Globus pallidus (tissue), 1 donor: ENCODE results near the gene SLMAP.
A peak's percentile ranks its signal among the peaks of the same experiment; 100 is the strongest.

ENCODE experiments used
- DNase-seq: peaks from one replicate; pipeline ENCODE4 v3.0.0-alpha.2; 2015; ENCODE audit warnings: low spot score

The SLMAP gene

DNA sequence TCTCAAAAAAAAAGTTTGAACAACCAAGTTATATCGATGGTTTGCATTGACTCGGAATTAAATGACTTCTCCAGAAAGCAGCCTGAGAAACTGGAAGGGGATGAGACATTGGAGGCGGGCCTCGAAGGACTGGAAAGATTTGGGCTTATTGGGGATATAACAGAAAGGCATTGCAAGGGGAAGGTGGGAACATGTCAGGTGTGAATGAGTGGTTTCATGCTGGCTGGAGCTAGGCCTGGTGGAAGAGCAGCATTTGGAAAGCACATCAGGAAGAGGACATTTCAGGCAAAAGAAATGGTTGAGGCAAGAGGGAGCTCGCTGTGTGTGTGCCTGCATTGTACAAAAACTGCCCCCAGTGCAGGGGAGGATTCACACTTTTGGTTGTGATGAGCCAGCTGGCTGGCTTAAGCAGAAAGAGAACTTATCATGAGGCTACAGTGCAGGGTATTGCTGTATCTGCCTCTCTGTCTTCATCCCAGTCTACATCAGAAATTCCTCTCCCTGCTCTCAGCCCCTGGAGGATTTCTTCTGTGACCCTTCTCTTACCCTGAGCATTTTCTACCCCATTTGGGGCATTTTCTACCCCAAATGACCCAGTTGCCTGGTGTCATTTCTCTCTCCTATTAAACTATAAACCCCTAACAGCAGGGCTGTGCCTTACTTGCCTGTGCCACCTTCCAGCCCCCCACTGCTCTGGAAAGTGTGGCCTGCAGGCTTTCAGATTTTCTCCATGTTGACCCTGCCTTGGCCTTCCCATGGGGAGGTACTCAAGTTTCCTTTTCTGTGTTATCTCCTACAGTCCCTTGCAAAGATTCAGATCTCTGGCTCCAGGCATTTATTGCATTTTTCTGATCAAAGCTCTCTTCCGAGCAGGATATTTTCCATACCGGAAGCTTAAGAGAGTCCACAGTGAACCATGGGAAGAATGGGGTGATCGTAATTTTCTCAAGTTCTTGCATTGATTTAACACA lies 187.7 kb downstream of the SLMAP start:
- DNase-seq, result no peak

DNA sequence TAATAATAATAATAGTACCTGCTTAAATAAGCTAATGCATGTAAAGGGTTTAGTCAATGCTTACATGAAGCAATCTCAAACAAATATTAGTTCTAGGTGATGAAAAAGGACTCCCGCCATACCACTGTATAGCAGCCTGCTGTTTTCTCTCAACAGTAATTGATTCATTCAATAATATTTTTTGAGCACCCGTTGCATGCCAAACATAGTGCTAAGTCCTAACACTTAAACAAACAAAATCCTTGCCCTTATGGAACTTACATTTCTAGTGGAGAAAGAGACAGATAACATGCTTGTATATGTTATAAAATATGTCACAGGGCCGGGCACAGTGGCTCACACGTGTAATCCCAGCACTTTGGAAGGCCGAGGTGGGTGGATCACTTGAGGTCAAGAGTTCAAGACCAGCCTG lies 190.9 kb downstream of the SLMAP start:
- no peak for DNase-seq

DNA sequence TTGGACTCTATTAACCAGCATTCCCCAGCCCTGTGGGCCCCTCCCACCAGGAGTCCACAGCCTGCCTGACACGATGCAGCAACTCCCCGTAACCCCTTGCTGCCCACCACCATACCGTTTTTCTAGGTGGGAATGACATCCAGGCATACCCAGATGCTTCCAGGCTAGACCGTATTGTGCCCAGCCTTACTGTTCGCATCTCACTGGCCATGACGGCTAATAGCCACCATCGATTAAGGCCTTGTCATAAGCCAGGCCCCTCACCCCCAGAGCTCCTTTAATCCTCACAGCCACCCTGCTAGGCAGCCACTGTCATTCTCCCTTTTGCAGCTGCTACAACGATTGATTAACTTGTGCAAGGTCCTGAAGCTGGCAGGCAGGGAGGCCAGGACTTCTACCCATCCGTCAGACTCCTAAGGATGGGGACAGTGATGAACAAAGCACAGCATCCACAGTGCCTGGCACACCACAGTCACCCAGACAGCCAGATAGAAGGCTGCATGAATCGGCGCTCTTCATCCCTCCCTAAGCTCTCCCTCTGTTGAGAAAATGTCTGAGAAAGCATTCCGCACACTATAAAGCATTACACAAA lies 192.1 kb downstream of the SLMAP start:
- peak; percentile 58 for DNase-seq

DNA sequence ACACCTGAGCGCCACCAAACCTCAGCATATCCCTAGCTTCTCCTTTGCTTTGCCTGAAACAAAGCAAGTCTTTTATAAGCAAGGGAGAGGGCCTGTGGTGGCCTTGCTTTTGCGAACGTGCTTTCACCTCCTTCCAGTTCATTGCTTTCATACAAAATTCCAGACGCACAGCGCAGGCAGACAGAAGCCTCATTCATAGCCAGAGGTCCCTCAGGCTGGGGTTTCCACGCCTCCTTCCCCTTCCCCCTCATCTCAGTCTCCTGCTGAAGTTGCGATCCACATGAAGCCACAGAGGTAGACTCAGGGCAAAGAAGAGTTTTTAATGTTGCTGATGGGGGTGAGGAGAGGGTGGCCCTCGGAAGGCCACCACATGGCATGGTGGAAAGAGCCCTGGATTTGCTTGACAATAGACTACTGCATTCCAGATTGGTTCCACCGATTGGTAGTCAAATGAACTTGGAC lies 192.7 kb downstream of the SLMAP start:
- peak; percentile 64 for DNase-seq

DNA sequence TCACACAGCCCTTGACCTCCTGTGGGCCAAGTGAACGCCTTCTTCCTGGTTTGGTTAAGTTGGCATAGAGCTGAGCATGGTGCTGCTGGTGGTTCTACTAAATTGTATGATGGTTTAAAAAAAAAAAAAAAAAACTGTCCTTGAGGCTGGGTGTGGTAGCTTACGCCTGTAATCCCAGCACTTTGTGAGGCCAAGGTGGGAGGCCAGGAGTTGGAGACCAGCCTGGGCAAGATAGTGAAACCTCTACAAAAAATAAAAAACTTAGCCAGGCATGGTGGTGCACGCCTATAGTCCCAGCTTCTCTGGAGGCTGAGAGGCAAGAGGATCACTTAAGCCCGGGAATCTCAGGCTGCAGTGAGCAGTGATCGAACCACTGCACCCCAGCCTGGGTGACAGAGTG lies 193.2 kb downstream of the SLMAP start:
- no peak for DNase-seq

DNA sequence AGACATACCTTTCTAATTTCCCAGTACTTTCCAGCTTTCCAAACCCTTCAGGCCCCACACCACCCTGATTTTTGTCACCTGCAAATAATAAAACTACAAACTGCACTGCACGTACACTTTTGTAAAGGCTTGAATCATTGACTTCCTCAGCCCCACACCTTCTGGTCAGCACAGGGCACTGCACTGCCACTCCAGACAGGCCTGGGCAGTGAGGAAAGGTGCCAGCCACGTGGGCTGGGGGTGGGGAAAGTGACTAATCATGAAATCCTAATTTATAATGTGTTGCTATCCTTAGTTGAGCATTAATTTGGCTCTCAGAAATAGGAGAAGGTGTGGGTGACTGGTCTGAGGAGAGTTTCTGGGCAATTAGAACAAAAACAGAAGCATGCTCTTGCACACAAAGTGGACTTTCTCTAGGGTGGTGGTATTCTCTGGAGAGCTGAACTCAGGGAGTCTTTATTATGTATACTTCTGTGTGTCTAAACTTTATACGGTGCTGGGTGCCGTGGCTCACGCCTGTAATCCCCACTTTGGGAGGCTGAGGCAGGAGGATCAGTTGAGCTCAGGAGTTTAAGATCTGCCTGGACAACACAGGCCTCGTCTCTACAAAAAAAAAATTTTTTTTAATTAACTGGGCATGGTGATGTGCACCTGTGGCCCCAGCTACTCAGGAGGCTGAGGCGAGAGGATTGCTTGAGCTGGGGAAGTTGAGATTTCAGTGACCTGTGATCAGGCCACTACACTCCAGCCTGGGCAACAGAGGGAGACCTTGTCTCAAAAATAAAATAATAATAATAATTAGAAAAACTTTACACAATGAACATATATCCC lies 193.9 kb downstream of the SLMAP start:
- no peak for DNase-seq

DNA sequence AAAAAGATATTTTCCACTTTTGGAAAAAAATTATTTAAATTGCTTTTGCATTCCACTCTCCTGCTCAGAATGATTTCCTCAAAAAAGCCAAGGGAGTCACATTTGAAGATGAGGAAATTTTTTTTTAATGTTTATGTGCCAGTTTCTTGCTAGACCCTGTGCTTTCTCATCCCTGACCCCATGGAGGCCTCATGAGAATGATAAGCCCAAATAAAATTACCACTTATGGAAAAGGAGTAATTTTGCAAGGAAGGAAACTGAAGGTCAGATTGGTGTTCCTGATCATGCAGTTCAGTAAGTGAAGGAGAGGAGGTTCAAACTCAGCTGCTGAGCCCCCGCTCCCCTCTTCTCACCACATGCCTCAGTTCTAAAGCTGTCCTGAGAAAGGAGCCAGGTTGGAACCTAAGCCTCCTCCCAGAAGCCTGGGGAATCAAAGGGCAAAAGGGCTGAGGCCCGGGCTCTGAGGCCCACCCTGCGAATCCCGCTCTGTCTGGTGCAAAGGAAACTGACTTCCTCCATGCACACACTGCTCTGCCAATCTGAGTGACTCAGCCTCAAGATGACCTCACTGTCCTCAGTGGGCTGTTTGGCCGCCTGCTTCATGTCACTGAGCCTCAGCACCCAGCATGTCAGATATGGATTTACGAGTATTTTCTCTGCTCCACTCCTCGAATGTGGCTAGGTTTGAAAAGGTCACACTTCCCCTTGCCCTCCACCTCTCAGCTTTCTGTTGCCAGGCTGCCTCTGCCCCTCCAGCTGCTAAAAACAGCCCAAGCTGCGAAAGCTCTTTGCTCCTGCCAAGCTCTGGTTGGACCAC lies 195.2 kb downstream of the SLMAP start:
- DNase-seq, result peak; percentile 74

DNA sequence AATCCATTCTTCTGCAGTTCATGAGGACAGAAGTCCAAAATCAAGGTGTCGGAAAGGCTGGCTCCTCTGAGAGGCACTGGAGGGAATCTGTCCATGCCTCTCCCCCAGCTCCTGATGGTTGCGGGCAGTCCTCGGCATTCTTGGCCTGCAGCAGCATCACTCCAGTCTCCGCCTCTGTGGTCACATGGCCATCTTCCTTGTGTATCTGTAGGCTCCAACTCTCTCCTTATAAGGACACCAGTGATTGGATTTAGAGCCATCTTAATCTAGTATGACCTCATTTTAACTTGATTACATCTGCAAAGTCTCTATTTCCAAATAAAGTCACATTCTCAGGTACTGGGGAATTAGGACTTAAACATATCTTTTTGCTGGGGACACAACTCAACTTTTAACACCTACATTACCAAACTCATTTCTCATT lies 196.1 kb downstream of the SLMAP start:
- peak; percentile 78 for DNase-seq

DNA sequence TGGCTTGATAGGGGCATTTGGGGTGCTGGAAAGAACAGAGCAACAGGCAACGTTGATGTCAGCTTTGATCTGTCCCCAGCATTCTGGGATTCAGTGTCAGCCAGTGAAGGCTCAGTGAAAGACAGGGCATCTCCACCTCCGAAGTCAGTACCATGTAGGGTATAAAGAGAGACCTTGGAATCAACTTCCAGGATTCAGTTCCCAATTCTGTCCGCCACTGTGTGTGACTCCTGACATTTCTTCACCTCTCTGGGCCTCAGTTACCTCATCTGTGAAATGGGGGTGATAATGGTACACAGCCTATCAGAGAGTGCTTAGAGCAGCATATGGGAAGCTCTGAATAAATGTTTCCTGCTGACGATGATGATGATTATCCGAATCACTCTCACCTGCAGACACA lies 196.5 kb downstream of the SLMAP start:
- no peak for DNase-seq

DNA sequence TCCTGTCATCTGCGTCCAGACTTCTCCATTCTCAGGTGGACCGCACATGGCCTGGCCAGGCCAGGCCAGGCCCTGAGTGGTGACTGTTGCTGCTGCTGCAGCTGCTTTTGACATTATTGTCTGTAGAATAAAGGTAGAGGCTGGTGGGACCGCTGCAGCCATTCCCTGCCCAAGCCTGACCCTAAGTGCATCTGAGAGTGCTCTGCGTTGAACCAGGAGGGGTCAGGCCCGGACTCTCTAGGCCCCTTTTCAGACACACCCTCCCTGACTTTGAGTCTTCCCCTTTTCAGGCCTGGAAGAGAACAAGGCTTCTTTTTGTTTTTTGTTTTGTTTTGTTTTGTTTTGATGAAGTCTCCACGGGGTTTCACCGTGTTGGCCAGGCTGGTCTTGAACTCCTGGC lies 197.5 kb downstream of the SLMAP start:
- DNase-seq, result no peak

DNA sequence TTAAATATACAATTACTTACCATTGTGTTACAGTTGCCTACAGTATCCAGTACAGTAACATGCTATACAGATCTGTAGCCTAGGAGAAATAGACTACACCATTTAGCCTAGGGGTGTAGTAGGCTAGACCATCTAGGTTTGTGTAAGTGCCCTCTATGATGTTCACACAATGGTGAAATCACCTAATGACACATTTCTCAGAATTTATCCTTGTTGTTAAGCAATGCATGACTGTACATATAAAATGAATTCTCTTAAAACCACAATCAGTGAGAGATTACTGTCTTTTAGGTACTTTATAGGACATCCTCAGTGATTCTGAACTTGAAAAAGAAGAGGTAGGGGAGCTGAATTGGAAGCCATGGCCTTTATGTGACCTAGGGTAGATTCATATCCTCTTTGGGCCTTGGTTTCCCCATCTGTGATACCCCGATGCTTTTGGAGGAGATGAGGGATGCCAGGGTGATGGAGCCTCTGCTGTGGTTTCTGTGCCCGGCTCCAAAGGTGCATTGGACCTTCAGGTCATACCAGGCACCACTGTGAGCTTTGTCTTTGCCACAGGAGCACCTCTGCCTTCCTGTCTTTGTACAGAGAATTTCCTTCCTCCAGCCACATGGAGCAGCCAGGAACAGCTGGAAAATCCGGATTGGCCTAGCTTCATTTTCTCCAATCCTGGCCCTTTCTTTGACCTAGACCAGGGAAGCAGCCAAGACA lies 200.2 kb downstream of the SLMAP start:
- no peak for DNase-seq

DNA sequence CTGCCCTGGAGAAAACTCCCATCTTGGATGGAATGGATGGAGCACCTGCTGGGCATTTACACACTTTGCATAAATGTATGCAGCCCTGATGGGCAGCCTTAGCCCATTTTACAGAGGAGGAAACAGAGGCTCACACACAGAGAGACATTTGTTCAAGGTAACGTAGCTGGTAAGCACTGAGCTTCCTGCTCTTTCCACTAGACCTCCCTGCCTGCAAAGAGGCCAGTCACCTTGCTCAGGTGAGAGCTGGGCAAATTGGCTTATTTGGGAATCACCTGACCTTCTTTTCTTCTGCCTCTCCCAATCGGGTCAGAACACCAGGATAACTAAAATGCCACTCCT lies 200.7 kb downstream of the SLMAP start:
- DNase-seq, result no peak

DNA sequence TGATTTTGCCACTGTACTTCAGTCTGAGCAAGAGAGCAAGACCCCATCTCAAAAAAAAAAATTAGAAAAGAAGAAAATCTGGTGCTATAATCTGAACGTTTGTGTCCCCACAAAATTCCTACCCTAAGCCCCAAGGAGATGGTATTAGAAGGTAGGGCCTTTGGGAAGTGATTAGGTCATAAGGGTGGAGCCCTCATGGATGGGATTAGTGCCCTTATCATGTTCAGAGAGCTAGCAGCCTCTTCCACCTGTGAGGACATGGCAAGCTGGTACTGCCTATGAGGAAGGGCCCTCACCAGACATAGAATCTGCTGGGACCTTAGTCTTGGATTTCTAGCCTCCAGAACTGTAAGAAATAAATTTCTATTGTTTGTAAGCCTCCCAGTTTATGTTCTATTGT lies 201.7 kb downstream of the SLMAP start:
- DNase-seq, result no peak

DNA sequence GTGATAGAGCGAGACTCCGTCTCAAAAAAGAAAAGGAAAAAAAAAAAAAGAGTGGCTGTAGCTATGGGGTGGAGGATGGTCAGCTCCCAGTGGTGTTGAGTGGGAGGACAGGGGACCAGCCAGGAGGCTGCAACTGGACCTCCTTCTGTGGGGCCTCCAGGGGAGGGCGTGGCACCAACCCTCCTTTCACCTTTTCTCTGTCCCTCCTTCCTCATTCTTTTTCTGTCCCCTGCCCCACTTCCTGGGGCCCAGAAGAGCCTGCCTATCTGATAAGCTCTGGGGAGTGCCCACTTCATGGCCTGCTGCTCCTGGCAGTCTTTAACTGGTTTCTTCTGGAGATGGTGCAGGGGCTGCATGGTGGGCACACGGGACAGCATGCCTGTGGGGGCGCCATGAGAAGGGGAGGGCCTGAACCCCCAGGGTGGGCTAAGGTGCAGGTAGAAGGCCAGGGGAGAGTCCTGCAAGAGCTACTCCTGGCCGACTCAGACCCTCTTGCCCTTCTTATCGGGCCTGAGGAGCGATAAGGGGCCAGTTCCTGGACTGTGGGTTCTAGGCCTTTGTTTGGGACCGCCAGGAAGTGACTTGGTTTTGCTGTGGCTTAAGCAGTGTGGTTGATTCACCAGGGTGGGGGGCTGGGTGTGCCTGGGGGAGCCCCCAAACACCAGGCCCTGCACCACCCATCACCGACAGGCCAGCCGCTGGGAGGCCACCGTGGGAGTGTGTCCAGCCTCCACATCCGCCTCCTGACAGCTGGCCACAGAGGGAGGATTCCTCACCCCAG lies 202.7 kb downstream of the SLMAP start:
- no peak for DNase-seq

DNA sequence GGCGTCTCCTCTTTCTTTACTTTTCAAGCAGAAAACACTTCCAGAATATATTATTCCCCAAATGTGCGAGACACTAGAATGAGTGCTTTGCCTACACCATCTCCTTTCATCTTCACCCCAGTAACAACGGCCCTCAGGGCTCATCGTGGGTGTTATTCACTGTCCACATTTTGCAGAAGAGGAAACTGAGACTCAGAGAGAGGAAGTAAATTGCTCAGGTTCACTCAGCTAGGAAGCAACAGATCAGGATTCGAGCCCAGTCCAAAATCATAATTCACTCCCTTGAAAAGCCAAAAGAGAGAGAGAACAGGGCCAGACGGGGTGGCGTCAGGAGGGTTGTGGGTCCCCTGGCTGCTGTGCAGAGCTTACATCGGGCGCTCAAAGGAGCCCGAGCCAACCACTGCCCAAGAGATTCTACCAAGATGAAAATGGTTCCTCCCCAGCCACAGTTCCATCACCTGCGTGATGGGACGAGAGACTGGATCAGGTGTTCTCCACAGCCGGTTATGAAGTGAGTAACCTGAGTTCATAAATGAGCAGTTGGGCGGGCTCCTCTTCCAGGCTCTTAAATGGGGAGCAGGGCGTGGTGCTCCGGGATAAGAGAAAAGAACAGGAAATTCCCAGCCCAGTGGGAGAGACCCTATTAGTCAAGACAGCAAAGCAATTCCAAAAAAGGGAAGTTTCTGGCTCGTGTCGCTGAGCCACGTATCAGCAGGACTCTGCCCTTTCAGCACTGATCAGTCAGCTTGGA lies 203.5 kb downstream of the SLMAP start:
- DNase-seq, result no peak

DNA sequence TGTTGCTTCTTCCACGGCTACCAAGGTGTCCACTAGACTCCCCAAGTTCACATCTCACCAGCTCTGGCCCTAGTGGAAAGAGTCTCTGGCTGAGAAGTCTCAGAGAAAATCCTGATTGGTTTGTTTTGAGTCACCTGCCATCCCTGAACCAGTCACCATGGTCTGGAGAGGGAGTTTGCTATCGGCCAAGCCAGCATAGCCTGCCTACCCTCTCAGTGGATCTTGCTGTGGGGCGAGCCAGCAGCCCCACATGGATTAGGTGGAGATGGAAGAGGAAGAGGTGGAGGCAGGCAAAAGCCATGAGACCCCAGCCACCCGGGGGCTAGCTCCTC lies 204.0 kb downstream of the SLMAP start:
- DNase-seq, result no peak

DNA sequence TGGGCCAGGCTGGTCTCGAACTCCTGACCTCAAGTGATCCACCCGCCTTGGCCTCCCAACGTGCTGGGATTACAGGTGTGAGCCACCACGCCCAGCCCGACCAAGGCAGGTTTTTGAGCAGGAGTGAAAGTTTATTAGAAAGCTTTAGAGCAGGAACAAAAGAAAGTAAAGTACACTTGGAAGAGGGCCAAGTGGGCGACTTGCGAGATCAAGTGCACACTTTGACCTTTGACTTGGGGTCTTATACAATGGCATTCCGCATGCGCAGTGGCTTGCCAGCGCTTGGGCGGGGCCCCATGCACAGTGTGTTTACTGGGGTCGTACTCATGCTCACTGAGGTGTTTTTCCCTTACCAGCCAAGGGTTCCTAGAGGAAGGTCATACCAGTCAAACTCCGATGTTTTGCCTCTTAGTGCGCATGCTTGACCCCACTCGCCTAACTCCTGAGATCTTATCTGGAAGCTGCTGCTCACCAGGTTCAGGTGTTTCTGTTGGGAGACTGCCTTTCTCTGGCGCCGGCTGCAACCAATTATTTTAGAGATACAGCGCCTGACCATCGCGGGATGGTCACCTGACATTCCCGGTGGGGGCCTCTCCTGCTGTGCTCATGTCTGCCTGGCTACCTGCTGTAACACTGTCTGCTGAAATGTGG lies 205.2 kb downstream of the SLMAP start:
- no peak for DNase-seq

DNA sequence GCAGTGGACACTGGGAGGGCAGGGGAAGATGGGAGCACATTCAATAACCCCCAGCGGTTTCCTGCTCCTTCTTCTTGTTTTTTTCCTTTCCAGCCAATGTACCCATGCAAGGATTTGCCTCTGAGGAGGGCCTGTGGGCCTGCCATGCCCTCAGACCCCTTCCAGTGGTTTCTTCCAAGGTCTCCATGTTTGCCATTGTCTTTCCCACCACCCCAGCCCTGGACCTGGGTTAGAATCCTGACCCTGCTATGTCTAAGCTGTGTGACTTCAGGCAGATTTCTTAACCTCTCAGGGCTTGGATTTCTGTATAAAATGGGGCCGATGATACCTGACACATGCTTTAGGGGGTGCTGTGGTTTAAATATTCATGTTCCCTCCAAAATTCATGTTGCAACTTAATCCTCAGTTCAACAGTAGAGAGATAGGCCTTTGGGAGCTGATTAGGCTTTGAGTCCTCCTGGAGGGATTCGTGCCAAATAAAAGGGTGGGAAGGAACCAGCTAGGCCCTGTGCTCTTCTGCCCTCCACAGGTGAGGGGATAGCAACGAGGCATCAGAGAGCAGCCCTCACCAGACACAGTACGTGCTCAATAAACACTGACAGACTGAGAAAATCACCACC lies 205.8 kb downstream of the SLMAP start:
- no peak for DNase-seq

DNA sequence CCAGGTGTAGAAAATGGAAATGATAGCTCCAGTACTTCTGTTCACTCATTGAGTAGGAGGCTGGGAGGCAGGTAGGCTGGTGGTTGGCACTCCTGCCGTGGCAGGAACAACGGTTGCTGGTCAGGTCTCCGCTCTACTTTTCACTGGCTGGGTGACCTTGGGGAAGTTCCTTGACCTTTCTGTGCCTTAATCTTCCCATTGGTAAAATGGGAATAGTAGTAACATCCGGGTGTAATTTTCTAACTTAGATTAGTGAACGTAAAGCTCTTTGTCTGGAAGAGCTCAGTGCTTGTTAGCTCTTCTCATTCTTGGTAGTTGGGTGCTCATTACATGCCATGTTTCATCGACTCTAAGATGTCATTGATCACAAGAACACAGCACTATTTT lies 206.3 kb downstream of the SLMAP start:
- no peak for DNase-seq
